ENCODE data around the gene GRHL3.

The GRHL3 gene

GRCh38 chr1:24318615-24319311 lies 394 bp upstream of the GRHL3 start:
- no peak for DNase-seq

DNA sequence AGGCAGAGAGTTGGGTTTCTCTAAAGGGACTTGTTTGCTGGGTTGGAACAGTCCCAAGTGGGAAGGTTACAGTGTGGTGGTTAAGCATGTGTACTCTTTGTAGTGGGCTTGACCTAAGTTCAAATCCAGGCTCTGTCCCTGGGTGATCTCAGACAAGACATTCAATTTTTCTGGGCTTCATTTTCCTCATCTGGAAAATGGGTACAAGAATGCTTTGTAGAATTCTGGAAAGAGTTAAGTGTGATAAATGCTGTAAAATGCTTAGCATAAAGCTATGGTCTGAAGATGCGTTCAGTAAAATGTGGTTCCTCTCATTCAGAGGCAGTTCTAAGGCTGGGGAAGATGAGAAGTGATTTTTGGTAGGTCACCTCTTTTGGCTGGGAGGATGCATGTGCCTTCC lies 805 bp downstream of the GRHL3 start:
- DNase-seq: no peak

DNA sequence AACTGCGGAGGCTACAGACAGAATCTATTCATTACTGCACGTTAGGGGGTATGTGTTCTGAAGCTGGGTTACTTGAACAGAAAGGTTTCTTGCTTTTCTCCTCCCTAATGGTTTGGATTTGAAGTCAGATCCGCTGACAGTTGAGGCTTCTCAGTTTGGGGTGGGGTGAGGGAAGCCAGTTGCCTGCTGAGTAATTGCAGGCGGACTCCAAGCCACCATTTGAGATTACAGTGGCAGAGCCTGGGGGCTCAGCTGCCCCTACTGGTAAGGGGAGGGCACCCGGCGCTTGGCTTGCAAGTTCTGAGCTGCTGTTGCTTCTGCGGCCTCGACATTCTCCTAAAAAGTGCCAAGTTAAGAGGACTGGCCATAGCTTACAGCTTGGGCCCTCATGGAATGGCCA lies 2.0 kb downstream of the GRHL3 start:
- DNase-seq: no peak

GRCh38 chr1:24321697-24322469 lies 2.7 kb downstream of the GRHL3 start:
- DNase-seq: no peak

GRCh38 chr1:24322470-24323177 lies 3.5 kb downstream of the GRHL3 start:
- no peak for DNase-seq

GRCh38 chr1:24323281-24323680 lies 4.1 kb downstream of the GRHL3 start:
- DNase-seq: no peak

DNA sequence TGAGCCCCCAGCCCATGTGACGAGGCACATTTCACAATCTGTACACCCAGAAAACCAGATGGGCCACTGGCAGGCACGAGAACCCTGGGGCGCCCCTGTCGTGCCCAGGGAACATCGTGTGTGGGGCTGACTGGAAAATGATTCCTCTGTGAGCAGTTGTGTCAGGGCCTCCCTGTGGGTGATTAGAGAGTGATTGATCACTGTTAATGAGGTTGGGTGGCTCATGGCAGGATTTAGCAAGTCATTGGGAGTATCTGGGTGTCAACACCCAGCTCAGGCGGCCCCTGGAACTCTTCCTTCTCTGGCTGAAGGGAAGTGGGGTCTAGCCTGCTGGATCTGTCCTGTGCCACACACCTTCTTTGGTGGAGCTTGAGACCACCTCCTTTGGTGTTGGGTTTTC lies 5.7 kb downstream of the GRHL3 start:
- no peak for DNase-seq

- no peak for DNase-seq
Observed at GRCh38 chr1:24325587-24326449, 6.7 kb downstream of the GRHL3 start.

- DNase-seq: no peak
Observed at GRCh38 chr1:24327486-24327885, 8.3 kb downstream of the GRHL3 start.

- DNase-seq: no peak
Observed at GRCh38 chr1:24327891-24328290, 8.7 kb downstream of the GRHL3 start.

- no peak for DNase-seq
Observed at GRCh38 chr1:24329331-24329730, 10.2 kb downstream of the GRHL3 start.

DNA sequence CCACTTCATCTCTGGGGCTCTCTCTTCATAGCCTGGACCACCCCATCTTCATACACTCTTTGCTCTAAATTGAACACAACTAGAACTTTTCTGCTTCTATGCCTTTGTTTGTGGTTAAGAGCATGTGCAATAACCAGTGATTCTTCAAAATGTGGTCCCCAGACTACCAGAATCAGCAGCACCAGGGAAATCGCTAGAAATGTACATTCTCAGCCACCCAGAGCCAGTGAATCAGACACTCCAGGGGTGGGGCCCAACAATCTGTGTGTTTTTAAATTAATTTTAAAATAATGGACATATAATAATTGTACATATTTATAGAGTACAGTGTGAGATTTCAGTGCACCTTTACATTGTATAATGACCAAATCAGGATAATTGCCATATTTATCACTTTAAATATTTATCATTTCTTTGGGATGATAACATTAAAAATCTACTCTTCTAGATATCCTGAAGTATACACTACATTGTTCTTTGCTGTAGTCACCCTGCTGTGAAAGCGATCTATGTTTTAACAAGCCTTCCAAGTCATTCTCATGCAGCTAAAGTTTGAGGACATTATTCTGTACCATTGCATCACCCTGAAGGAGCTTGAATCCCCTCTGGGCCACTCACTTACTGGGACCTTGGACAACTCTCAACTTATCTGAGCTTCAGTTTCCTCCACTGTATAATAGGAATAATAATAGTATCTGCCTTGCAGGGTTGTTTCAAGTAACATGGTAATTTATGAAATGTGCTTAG lies 10.8 kb downstream of the GRHL3 start:
- DNase-seq: no peak

DNA sequence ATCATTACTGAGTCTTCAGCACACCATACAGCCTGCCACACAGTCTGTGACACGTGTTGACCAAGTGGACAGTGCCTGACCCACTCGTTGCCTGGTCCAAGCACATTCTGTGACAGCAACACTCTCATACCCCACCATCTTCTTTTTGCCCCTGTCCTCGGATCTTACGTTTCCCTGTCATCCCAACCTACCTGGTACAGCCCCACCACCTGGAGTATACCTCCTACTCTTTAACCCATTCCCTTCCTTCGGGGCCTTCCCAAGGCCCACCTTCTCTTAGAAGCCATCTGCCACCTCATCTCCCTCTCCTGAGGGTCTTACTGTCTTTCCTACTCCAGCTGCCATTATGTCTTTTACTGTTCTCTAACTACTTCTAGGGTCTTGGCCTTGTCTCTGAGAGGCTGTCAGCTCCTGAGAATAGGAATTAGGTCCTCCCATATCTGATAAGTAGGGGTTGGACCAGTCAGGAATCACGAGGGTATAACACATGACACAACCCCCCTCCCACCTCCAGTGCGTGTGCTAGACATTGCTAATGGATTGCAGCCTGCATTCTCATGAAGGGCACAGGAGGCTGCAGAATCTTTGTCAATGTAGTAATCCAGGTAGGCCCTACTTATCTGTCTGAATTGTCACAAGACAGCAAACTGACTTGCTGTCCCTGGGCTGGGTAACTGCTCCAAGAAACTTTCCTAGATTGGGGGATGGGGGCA lies 13.0 kb downstream of the GRHL3 start:
- DNase-seq: no peak

GRCh38 chr1:24336075-24336474 lies 16.9 kb downstream of the GRHL3 start:
- DNase-seq: no peak

- DNase-seq: no peak
Observed at GRCh38 chr1:24337455-24337854, 18.3 kb downstream of the GRHL3 start.

GRCh38 chr1:24338447-24338846 lies 19.3 kb downstream of the GRHL3 start:
- no peak for DNase-seq

GRCh38 chr1:24339996-24340395 lies 20.8 kb downstream of the GRHL3 start:
- no peak for DNase-seq

DNA sequence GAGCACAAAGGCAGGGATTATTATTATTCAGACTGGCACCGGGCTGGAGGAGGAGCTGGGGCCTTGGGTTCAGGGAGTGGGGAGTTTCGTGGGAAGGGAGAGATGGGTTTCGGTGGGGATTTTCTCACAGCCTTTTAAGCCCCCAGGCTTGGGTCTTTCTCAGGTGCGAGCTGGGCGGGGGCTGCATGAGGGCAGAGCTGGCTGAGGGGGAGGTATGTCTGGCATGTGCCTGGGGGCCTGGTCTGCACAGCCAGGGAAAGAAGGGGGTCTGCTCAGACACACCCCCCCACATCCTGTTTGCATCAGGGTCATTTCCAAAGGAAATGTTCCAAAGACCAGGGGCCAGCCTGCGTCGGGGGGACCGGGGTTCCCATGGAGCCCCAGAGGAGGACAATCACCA lies 21.6 kb downstream of the GRHL3 start:
- no peak for DNase-seq

DNA sequence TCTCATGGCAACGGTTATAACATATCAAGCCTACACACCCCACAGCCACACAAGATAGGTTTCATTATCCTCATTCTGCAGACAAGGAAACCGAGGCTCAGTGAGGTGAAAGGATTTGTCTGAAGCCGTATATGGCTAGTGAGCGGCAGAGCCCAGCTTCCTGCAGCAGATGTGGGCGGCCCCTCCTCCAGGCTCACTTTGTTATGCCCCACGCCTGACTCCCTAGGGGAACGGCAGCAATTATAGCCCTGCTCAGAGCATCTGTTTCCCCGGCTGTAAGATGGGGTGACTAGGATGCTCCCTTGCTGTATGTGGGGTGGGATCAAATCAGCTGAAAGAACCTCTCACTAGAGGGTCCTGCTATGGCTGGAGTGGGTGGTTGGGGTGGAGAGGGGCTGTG lies 22.1 kb downstream of the GRHL3 start:
- DNase-seq: no peak

DNA sequence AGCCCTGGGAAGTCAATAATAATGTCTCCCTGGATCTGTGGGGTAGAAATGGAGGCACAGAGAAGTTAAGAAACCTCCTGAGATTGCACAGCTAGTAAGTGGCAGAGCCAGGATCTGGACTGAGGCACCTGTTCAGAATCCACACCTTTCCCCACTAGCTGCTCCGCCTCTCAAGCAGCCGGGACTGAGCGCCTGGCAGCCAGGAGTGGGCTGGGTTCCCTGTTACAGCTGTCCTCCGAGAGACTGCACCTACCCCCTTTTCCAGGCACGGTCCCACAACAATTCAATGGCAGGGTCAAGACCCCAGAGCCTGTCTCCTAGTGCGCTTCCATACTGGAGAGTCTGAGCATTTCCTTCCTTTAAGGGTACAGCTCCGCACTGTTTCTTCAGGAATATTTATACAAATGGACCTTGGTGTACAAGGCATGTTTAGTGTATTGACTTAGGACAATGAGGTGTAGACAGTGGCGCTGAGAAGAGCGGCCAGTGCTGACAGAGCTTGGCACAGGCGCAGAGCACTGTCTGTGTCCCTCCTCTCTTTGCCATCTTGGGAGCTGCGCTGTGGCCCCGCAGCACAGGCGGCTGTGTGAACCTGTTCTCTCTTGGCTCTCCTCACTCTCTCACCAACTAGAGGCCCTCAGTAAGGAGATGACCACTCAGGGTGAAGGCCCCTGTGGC lies 24.4 kb downstream of the GRHL3 start:
- DNase-seq: no peak
